OCI-LY1 (cell line): Measurements from ENCODE around the gene CHCHD4.

Experiments
- EZH2 ChIP-seq: fragments of 200-600 bp; sonication (generic), shearing (Covaris generic); IDR thresholded peaks from 2 replicates; pipeline ENCODE4 v1.8.0; 2017; ENCODE audit warnings: borderline replicate concordance, mixed run types, mild to moderate bottlenecking, antibody characterized with exemption, low read length, moderate library complexity, mixed read lengths
- TF ChIP-seq, protein P1 (sequence below): fragments of 200-600 bp; sonication (generic), shearing (Covaris generic); IDR thresholded peaks from 2 replicates; pipeline ENCODE4 v1.5.1; 2017; ENCODE audit warnings: mild to moderate bottlenecking, antibody characterized with exemption, low read length, moderate library complexity, mixed read lengths

DNA sequence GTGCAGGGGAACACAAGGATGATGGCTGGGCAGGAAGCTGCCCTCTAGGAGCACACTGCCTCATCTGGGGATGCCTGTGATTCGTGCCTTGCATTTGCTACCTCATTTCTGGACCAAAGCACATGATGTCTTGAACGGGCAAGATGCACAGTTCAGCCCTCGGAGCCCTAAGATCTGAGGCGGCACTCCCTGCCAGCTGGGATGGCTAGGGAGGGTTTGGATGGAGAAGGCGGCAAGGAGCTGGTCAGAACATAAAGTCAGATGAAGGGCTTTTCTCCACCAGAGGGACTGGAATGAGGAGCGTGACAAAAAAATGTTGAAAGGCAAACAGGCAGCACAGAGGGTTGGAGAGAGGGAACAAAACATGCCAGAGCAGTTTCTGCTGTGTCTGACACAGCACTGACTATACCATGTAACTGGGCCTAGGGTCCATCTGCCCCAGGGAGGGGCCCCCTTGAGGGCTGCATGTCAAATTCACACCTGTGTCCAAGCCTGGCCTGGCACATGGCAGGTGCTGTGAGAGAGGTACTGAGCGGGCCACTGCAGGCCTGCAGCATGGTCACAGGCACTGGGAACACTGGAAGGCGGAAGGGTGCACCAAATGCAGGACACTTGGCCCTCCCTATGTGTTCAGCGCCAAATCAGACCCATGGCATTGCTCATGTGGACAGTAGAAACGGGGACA lies 21.9 kb upstream of the CHCHD4 start:
- TF ChIP-seq, protein P1, sequence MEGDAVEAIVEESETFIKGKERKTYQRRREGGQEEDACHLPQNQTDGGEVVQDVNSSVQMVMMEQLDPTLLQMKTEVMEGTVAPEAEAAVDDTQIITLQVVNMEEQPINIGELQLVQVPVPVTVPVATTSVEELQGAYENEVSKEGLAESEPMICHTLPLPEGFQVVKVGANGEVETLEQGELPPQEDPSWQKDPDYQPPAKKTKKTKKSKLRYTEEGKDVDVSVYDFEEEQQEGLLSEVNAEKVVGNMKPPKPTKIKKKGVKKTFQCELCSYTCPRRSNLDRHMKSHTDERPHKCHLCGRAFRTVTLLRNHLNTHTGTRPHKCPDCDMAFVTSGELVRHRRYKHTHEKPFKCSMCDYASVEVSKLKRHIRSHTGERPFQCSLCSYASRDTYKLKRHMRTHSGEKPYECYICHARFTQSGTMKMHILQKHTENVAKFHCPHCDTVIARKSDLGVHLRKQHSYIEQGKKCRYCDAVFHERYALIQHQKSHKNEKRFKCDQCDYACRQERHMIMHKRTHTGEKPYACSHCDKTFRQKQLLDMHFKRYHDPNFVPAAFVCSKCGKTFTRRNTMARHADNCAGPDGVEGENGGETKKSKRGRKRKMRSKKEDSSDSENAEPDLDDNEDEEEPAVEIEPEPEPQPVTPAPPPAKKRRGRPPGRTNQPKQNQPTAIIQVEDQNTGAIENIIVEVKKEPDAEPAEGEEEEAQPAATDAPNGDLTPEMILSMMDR: no peak
- no peak for TF ChIP-seq EZH2
